Measurements from ENCODE around the gene TOMM20L.
"Not testable (repeated sequence)": the region's sequence is repeated elsewhere in the genome, so short reads cannot be mapped to it uniquely, and the experiment has no call there.

Gene TOMM20L

DNA sequence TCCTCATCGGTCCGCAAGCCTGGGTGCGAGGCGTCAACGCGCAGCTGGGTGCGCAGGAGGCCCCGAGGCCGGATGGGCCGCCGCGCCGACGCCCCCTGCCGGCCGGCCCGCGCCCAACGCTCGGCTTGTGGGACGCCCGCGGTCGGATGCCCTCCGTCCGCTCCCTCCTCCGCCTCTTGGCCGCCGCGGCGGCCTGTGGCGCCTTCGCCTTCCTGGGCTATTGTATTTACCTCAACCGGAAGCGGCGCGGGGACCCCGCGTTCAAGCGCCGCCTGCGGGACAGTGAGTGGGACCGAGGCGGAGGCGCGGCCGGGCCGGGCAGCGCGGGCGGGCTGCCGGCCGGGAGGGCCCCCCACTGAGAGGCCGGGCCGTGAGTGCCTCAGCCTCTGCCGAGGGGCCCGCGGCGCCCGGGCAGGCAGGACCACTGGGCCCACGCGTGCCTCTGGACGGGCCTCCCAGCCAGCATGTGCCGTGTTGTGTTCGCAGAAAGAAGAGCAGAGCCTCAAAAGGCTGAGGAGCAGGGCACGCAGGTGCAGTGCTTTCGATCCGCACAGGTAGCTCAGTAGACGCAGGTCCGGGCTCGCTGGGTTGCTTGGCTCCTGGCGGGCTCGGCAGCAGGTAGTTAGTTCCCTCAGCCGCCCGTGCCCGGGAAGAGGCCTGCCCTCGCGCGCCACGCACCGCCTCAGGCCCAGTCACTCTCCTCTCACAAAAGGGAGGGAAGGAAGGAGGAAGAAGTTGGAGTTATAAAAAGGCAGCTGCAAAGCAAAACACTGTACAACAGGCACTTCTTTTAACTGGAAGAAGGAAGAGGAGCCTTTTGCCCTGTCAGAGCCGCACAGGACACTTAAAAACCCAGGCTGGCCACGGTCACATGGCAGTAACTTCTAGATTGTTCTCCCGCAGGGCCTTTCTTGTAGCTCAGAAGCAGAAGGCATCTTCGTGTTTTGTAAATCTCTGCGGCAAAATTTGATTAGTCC lies at the start of gene TOMM20L:
Gene TOMM20L (plus strand): TSS at position 119 of the 977 bp plus-strand sequence. CDS start 28 bp downstream, at position 147.
- peak; percentile 35 for DNase-seq (ENCODE audit: low spot score)

DNA sequence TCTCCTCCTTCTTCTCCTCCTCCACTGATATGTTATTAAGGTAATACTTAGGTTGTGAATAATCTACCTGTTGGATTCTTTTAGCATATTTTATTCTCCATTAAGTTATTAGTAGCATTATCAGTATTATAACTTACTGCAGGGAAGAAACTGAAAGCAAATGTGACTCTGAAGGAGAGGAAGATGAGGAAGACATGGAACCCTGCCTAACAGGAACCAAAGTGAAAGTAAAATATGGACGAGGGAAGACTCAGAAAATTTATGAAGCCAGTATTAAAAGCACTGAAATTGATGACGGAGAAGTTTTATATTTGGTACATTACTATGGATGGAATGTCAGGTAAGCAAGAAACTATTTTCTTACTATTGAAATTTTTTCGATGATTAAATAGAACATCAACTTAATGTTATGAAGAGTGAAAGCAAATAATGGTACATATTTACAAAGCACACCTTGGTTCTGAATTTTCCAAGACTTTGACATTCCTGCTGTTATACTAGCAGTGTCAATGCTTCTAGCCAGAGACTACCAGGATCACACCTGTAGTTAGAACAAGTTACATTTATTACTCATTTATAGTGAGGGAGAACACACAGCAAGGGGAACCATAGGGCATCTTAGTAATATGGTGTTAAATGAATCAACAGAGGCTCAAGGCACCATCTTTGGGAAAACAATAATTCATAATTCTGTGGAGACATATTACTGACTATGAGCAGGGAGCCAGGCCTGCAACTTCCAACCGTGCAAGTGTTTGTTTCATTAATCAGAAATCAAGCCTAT lies 42.0 kb upstream of the TOMM20L start:
- no peak for DNase-seq (ENCODE audit: low spot score)

DNA sequence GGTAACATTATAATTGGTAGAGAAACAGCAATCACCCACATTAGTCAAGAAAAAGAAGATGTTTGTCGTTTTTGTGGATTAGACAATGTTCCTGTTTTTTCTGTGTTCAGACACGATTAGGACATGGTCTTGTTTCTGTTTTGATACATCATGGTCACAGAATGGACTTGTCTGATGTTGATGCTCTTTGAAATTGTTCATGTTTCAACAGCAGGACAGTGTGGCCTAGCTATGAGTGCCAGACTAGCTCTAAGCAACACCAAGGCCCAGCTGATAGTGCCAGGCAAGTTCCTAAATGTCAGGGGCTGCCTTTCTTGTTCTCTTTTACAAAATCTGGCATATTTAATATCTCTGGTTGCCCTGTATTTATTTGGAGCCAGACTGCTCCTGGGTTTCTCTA lies 40.9 kb upstream of the TOMM20L start:
- DNase-seq (ENCODE audit: low spot score): no peak

DNA sequence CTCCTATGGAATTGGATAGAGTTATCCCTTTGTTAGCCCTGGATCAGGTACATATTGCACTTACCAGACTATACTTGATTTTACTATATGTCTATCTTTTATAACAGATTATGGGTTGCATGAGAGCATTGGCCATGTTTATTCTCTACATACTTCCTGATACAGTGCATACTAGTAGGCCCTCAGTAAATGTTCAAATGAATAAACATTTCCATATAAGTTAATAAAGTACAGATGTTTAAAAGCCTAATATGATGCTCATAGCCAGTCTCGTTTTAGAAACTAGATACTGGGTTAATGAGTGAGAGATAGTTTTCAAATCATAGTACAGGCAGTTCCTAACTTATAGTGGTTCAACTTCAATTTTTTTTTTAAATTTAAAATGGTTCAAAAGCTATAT lies 39.5 kb upstream of the TOMM20L start:
- no peak for DNase-seq (ENCODE audit: low spot score)

DNA sequence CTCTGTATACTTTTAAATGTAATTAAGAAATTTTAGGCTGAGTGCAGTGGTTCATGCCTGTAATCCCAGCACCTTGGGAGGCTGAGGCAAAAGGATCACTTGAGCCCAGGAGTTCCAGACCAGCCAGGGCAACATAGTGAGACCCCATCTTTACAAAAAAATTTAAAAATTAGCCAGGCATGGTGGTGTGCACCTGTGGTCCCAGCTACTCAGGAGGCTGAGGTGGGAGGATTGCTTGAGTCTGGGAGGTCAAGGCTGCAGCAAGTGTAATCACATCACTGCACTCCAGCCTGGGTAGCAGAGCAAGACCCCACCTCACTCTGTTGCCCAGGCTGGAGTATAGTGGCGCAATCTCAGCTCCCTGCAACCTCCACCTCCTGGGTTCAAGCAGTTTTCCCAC lies 33.5 kb upstream of the TOMM20L start:
- DNase-seq (ENCODE audit: low spot score): not testable (repeated sequence)

DNA sequence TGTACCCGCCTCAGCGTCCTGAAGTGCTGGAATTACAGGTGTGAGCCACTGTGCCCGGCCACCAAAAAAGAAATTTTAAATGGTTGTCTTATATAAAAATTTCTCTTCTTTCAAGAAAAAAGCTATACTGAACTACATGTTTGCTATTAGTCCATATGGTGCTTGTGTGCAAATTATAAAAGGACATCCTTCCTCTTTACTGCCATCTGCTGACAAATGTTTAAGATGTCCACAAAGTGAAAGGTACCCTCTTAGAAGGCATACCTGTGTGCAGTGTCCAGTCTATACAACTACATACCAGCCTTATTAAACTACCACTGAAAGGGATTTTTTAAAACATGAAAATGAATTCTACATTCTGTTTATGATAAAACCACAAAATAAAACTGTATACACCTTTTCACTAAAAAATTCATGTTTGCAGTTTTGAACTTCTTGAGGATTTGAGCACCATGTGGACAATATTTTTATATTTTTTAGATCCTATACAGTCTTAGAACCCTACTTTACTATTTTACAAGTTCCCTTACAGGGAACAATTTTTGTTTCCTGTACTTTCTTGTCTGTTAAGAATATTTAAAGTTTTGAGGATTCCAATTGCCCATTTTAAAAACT lies 32.8 kb upstream of the TOMM20L start:
- no peak for DNase-seq (ENCODE audit: low spot score)

DNA sequence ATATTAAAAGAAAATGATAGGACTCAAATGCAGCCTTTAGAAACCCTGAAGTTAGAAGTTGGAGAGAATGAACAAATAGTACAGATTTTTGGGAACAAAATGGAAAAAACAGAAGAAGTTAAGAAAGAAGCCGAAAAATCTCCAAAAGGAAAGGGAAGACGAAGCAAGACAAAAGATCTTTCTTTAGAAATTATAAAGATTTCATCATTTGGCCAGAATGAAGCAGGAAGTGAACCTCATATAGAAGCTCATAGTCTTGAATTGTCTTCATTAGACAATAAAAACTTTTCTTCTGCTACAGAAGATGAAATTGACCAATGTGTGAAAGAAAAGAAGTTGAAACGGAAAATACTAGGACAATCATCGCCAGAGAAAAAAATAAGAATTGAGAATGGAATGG lies 31.4 kb upstream of the TOMM20L start:
- no peak for DNase-seq (ENCODE audit: low spot score)

DNA sequence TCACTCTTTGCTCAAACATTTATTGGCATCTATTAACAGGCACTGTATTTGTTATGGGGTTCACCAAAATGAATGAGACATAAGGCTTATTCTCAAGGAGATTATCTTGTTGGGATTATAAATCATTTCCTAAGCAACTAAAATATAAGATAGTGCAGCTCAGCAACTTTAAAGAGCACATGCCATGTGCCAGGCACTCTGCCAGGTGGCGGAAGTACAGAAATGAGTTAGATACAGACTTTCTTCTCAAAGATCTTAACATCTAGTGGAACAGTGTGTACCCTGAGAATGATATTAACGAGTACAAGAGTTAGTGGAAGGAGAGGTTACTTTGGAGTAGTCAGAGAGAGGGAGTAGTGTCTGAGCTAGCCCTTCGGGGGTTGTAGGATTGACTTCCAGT lies 28.4 kb upstream of the TOMM20L start:
- DNase-seq (ENCODE audit: low spot score): no peak

DNA sequence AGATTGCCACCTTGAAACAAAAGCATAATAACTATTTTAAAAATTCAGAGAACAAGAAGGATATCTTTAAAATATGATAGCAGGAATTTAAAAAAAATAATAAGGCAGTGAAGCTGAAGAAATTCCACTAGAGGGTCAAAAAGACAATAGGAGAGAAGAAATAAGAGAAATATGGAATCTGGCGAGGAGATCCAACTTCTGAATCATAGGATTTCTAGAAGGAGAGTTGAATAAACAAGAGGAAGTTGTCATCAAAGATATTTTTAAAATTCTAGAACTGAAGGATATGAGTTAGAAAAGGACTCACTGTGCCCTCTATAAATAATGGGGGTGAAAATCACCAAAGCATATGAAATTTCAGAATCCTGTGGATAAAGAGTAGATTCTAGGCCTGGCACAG lies 26.8 kb upstream of the TOMM20L start:
- DNase-seq (ENCODE audit: low spot score): no peak

DNA sequence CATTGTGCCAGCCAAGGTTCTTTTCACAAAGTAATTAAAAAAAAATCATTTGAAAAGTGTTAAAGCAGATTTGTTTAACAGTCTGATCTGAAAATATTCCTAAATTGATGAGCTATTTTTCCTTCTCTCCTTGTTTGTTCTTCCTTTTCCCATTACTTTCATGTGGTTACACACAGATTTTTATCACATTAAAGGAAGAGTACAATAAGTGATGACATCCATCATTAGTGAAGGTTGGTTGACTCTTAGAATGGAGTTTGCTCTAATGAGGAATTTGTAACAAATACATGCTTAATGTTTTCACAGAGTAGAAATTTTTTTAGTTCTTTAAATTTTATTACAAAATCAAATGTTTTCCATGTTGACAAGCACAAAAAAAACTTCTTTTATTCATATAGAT lies 18.9 kb upstream of the TOMM20L start:
- no peak for DNase-seq (ENCODE audit: low spot score)

DNA sequence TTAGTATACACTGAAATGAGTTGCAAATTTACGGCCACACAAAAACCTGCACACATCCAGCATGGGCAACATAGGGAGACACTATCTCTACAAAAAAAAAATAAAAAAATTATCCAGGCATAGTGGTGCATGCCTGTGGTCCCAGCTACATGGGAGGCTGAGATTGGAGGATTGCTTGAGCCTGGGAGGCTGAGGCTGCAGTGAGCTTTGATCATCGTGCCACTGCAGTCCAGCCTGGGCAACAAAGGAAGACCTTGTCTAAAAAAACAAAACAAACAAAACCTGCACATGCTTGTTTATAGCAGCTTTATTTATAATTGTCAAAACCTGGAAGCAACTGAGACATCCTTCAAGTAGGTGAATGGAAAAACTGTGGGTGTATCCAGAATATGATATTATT lies 4.9 kb upstream of the TOMM20L start:
- no peak for DNase-seq (ENCODE audit: low spot score)

DNA sequence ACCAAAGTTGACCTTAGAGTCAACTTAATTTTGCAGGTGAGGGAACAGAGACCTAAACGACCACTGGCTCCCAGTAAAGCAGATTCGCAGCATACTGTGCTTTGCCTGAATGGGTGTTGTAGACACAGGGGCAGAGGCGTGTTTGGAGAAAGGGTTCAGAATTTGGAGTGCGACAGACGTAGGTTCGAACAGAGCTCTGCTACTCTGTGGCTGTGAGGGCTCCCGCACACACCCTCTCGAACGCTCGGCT lies 243 bp upstream of the TOMM20L start:
- no peak for DNase-seq (ENCODE audit: low spot score)

DNA sequence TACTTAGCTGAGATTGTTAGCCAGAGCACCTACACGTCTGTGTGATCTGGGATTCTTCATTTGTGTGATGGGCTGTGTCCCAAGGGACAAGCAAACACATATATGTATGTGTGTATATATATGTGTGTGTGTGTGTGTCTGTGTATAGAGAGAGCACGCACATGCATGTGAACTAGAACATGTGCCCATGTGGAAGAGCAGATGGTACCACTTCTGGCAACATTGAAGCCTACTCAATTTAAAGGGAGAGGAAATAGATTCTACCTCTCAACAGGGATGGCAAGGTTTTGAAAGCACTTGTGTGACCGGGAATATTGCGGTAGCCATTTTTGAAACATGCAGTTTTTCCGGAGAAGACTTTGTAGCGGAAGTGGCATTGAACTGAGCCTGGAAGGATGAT lies 1.4 kb downstream of the TOMM20L start:
- DNase-seq (ENCODE audit: low spot score): no peak

DNA sequence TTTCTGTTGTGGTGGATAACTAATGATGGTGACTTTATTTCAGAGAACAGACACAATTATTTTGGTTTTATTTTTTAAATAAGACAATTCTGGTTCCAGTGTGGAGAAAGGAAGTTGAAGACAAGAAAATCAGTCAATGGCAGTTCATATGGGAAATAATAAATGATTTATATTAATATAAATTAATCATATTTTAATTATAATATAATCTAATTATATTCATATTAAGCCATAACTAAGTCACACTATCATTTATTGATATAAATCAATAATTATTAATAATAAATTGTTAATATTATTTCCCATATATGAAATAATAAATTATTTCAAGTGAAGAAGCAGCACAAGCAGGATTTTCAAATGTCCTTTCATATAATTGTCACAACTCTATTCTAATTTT lies 2.8 kb downstream of the TOMM20L start:
- DNase-seq (ENCODE audit: low spot score): no peak

DNA sequence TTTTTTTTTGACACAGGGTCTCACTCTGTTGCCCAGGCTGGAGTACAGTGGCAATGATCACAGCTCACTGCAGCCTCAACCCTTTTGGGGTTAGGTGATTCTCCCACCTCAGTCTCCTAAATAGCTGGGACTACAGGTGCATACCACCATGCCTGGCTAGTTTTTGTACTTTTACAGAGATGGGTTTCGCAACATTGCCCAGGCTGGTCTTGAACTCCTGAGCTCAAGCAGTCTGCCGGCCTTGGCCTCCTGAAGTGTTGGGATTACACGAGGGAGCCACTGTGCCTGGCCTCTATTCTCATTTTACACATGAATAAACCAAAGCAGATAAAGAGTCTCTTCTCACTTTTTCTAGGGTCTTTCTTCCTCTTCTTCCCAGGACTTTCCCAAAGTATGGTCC lies 3.2 kb downstream of the TOMM20L start:
- no peak for DNase-seq (ENCODE audit: low spot score)

DNA sequence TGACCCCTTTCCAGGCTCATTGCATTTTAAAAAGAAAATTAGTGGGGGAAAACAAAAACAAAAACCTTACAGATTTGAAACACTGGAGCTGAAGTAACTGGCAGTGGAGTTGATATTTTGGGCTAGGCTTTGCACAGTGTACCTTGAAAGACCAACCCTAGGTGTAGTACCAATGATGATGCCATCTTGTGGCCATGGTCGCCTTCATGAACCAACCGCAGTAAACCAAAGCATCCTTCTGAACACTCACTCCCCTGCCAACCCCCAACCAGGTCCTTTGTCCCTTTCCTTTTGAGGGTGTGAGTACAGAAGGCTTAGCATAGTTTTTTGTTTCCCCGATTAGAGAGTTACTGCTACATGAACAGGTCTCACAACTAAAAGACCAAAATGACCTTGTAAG lies 5.9 kb downstream of the TOMM20L start:
- DNase-seq (ENCODE audit: low spot score): no peak

DNA sequence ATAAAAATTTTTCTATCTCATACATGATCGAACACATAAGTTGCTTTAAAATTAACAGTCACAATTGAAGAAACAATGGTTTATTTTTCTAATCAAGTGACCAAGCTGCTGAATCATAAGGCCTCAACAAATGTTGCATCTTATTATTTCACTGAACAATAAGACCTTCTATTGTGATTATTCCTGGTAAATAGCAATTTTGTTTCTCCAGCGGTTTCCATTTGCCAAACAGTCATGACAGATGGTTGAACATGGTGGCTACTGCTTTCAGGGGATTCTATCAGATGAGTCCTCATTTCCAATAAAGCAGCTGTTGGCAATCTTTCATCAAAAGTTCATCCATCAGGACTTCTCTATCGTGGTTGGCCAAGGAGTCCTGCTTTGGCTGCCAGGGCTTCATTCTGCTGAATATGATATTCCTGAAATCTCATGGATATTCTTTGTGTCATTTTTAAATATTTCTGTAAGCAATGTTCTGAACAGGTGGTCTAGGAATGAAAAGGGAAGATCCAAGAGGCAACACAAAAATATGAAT lies 13.0 kb downstream of the TOMM20L start:
- DNase-seq (ENCODE audit: low spot score): peak; percentile 87

DNA sequence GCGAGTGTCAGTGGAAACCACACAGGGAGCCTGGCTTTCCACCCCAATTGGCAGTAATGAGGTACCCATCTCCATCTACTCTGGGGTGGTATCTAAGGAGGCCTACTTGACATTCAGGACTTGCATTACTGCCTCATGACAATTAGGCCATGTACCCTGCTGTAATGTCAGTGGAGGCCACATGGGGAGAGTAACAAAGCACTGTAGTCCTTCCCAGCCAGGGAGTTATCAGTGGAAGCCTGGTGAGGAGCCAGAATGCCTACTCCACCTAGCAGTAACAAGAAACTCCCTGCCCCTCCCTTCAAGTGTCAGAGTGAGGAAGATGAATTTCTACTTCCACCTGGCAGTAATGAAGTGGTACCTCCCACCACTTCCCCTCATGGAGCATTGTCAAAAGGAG lies 19.1 kb downstream of the TOMM20L start:
- DNase-seq (ENCODE audit: low spot score): no peak

DNA sequence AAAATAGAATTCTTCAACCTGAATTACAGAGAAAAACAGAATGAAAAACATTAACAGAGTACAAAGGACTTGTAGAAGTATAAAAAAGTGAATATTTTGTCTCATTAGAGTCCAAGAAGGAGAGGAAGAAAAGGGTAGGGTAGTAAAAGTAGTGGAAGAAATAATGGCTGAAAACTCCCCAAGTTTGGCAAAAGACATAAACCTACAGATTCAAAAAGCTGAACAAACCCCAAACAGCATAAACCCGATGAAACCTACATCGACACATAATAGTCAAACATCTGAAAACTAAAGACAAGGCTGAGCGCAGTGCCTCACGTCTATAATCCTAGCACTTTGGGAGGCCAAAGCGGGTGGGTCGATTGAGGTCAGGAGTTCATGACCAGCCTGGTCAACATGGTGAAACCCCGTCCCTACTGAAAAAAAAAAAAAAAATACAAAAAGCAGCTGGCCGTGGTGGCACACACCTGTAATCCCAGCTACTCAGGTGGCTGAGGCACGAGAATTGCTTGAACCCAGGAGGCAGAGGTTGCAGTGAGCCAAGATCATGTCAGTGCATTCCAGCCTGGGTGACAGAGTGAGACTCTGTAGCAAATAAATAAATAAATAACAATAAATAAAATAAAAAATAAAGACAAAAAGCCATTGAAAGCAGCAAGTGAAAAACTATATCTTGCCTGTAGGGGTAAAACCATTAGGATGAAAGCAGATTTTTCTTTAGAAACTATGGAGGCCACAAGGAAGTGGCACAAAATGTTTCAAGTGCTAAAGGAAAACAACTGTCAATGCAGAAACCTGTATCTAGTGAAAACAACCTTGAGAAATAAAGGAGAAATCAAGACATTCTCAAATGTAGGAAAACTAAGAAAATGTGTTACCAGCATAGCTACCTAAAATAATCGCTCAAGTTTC lies 20.2 kb downstream of the TOMM20L start:
- DNase-seq (ENCODE audit: low spot score): no peak

DNA sequence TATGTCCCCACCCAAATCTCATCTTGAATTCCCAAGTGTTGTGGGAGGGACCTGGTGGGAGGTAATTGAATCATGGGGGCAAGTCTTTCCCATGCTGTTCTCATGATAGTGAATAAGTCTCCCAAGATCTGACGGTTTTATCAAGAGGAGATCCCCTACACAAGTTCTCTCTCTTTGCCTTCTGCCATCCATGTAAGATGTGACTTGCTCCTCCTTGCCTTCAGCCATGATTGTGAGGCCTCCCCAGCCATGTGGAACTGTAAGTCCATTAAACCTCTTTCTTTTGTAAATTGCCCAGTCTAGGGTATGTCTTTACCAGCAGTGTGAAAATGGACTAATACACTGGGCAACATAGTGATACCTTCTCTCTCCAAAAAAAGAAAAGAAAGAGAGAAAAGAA lies 21.2 kb downstream of the TOMM20L start:
- DNase-seq (ENCODE audit: low spot score): not testable (repeated sequence)

DNA sequence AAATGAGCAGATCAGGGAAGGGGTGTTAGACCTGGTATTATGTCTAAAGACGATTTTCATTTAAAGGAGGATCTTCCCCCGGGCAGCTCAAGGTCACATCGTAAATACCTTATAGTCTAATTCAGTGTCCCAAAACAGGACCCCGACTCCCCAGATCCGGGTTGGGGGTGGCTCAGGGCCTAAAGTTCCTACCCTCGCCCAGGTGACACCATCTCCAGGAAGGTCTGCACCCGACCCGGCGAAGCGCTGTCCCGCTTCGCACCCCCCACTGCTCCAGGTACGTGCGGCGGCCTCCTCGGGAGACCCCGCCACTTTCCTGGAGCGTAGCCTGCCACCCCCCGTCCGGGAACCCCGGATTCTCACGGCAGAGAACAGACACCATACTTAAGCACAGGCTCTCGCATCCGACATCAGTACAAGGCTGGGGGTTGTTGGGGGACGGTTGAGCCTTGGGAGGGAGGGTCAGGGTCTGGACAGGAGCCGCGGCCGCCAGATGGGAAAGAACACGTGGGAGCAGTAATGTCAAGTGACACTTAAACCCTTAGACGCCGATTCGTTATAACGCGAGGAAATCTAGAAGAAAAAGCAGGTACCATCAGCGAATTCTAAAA lies 31.0 kb downstream of the TOMM20L start:
- DNase-seq (ENCODE audit: low spot score): peak; percentile 77

Measured in globus pallidus (tissue), 1 donor.